Vagina (tissue), 2 donors: ENCODE results near the gene BAIAP2L1. TPM values are rescaled to one million over a fixed set of nuclear protein-coding genes. Genes with fewer than 3 reads are reported as not detected.

Experiments used
- DNase-seq, 2 donors: peaks; one replicate each; pipeline ENCODE4 v3.0.0-alpha.2; 2017; ENCODE audit errors: extremely low spot score in 2 of 2
- H3K27ac ChIP-seq: fragments of 200-600 bp; sonication (generic); one replicate; pipeline ENCODE4 v1.5.1; 2019
- H3K27me3 ChIP-seq: fragments of 200-600 bp; sonication (generic); one replicate; pipeline ENCODE4 v1.5.1; 2019
- H3K36me3 ChIP-seq, 2 donors: fragments of 200-600 bp; sonication (generic); one replicate each; pipeline ENCODE4 v1.5.1; 2017 to 2019
- H3K4me1 ChIP-seq: fragments of 200-600 bp; sonication (generic); one replicate; pipeline ENCODE4 v1.5.1; 2019
- H3K4me3 ChIP-seq, 2 donors: fragments of 200-600 bp; sonication (generic); 1 replicate in 1 of 2; 2 replicates in 1 of 2; pipeline ENCODE4 v1.5.1; 2016 to 2019
- H3K9me3 ChIP-seq: fragments of 200-600 bp; sonication (generic); one replicate; pipeline ENCODE4 v1.5.1; 2019
- CTCF ChIP-seq, 3 experiments: fragments of 450-650 bp in 2 of 3; fragments of 200-600 bp in 1 of 3; sonication (generic) in 1 of 3; IDR thresholded peaks; one replicate each; pipeline ENCODE4 v1.5.1; 2017 to 2019; ENCODE audit warnings: antibody characterized with exemption in 3 of 3, mild to moderate bottlenecking in 2 of 3, moderate library complexity in 2 of 3
- POLR2A ChIP-seq, 2 donors: fragments of 450-650 bp; IDR thresholded peaks; one replicate each; pipeline ENCODE4 v1.6.1; 2017; ENCODE audit warnings: antibody characterized with exemption in 2 of 2, mild to moderate bottlenecking in 2 of 2, moderate library complexity in 2 of 2
- POLR2AphosphoS5 ChIP-seq, 2 donors: sonication (generic); formaldehyde crosslinking; IDR thresholded peaks; one replicate each; pipeline ENCODE4 v1.9.0; 2017; ENCODE audit warnings: antibody characterized with exemption in 2 of 2, mild to moderate bottlenecking in 2 of 2, low read depth in 1 of 2; ENCODE audit not compliant: insufficient read depth in 1 of 2
- intact Hi-C: fragments of 100-400 bp; cut with DNase I; formaldehyde crosslinking; loops from one replicate; pipeline ENCODE4 v1.15.1; 2023
- total RNA-seq: library from RNA; depleted of rRNA; stranded (reverse); fragments of >200 nt; gene quantifications from one replicate; pipeline ENCODE4 v1.2.3, GENCODE V29; 2016

Gene BAIAP2L1
- total RNA-seq, 1 donor from 2014 or later, result 17.2 TPM

- no peak for DNase-seq
- Histone ChIP-seq H3K4me1 (no peaks in the 10 kb centered on the region), H3K27ac (no peak overlapping the region), H3K4me3 (no peak overlapping the region), H3K27me3 (no peaks in the 10 kb centered on the region), H3K9me3 (no peaks in the 10 kb centered on the region), H3K36me3 (peaks cover 0 to 32% of the 10 kb centered on the region in 2 donors)
- intact Hi-C loops, result no loop called here
- no peak for TF ChIP-seq CTCF (IDR thresholded peaks at IDR 0.05)
- no peak for TF ChIP-seq POLR2A (IDR thresholded peaks at IDR 0.05)
- TF ChIP-seq POLR2AphosphoS5 (IDR thresholded peaks at IDR 0.05; ENCODE audit: insufficient read depth in 1 of 2, low read depth in 1 of 2), result no peak
Measured at GRCh38 chr7:98241674-98242241, 159.1 kb downstream of the BAIAP2L1 start.

Other genes with a start within 250 kb of the BAIAP2L1 start
- not detected for gene BHLHA15, start 189.7 kb downstream of the BAIAP2L1 start, total RNA-seq
- 19.6 TPM for gene TECPR1, start 148.9 kb downstream of the BAIAP2L1 start, total RNA-seq
- 68.5 TPM for gene BRI3, start 119.4 kb downstream of the BAIAP2L1 start, total RNA-seq
- 13.0 TPM for gene NPTX2, start 216.2 kb upstream of the BAIAP2L1 start, total RNA-seq